Testis (tissue), 2 donors: ENCODE results near the gene SH3BP1.

ENCODE experiments used
- CTCF ChIP-seq, 3 experiments: fragments of 450-650 bp in 2 of 3; fragments of 200-600 bp in 1 of 3; sonication (generic) in 1 of 3; IDR thresholded peaks; one replicate each; pipeline ENCODE4 v1.5.1; 2016 to 2019; ENCODE audit warnings: antibody characterized with exemption in 3 of 3, mild to moderate bottlenecking in 2 of 3, moderate library complexity in 1 of 3
- POLR2A ChIP-seq: fragments of 450-650 bp; IDR thresholded peaks from one replicate; pipeline ENCODE4 v1.6.1; 2017; ENCODE audit warnings: antibody characterized with exemption, mild to moderate bottlenecking, moderate library complexity

- TF ChIP-seq CTCF (IDR thresholded peaks at IDR 0.05) (no peak), POLR2A (no peak)
These were observed 9.5 kb upstream of the SH3BP1 start for GRCh38 chr22:37629928-37630327.
